AG08395 (cell line): ENCODE data around the gene GNG10.
A peak's percentile ranks its signal among the peaks of the same experiment; 100 is the strongest.
"Not testable (repeated sequence)": the region's sequence is repeated elsewhere in the genome, so short reads cannot be mapped to it uniquely, and the experiment has no call there.

Experiments
- DNase-seq: peaks from one replicate; pipeline ENCODE4 v3.0.0; 2012; ENCODE audit warnings: mixed read lengths, low spot score

The GNG10 gene

GRCh38 chr9:111661150-111661801 is at the start of gene GNG10:
GNG10 (plus strand) TSS chr9:111661605; CDS start chr9:111661635, 30 bp downstream.
- peak; percentile 90 for DNase-seq

- no peak for DNase-seq
Observed at GRCh38 chr9:111613436-111614040, 47.9 kb upstream of the GNG10 start.

GRCh38 chr9:111615928-111616327 is 45.5 kb upstream of the GNG10 start:
- DNase-seq = peak; percentile 32

- DNase-seq = not testable (repeated sequence)
Observed at GRCh38 chr9:111617349-111617748, 44.1 kb upstream of the GNG10 start.

GRCh38 chr9:111621895-111622480 is 39.4 kb upstream of the GNG10 start:
- DNase-seq = peak; percentile 67

- peak; percentile 84 for DNase-seq
Observed at GRCh38 chr9:111622626-111623025, 38.8 kb upstream of the GNG10 start.

GRCh38 chr9:111627260-111627963 is 34.0 kb upstream of the GNG10 start:
- DNase-seq = no peak

- no peak for DNase-seq
Observed at GRCh38 chr9:111628411-111628810, 33.0 kb upstream of the GNG10 start.

- DNase-seq = no peak
Observed at GRCh38 chr9:111630182-111630963, 31.0 kb upstream of the GNG10 start.

GRCh38 chr9:111630964-111631213 is 30.5 kb upstream of the GNG10 start:
- DNase-seq = no peak

GRCh38 chr9:111631214-111631971 is 30.0 kb upstream of the GNG10 start, which contains the start of gene DNAJC25:
DNAJC25 (plus strand) TSS chr9:111631334; CDS start chr9:111631408, 74 bp downstream.
- DNase-seq = peak; percentile 100

- DNase-seq = peak; percentile 29
Observed at GRCh38 chr9:111632060-111632459, 29.3 kb upstream of the GNG10 start.

- no peak for DNase-seq
Observed at GRCh38 chr9:111632695-111633388, 28.6 kb upstream of the GNG10 start.

GRCh38 chr9:111633389-111633736 is 28.0 kb upstream of the GNG10 start:
- DNase-seq = no peak

- no peak for DNase-seq
Observed at GRCh38 chr9:111634860-111635259, 26.5 kb upstream of the GNG10 start.

- no peak for DNase-seq
Observed at GRCh38 chr9:111637421-111637950, 23.9 kb upstream of the GNG10 start.

- DNase-seq = no peak
Observed at GRCh38 chr9:111644195-111644772, 17.1 kb upstream of the GNG10 start.

GRCh38 chr9:111645806-111646205 is 15.6 kb upstream of the GNG10 start:
- DNase-seq = no peak

GRCh38 chr9:111646417-111646816 is 15.0 kb upstream of the GNG10 start:
- DNase-seq = no peak

- no peak for DNase-seq
Observed at GRCh38 chr9:111648066-111648465, 13.3 kb upstream of the GNG10 start.
